Measurements from ENCODE around the gene NR1D1. TPM values are rescaled to one million over a fixed set of nuclear protein-coding genes. Genes with fewer than 3 reads are reported as not detected.

NR1D1 gene
- total and polyA plus RNA-seq, 8 donors: 4.8 to 17.5 (median 11.3) TPM

- Histone ChIP-seq H3K27me3 (no peaks in the 10 kb centered on the region), H3K27ac (peak overlapping the region; percentile 71 to 91 (median 82)), H3K36me3 (peaks cover 0 to 4% (median 0%) of the 10 kb centered on the region in 3 donors), H3K4me3 (no peak overlapping the region), H3K9me3 (no peaks in the 10 kb centered on the region), H3K4me1 (peaks cover 69 to 74% (median 73%) of the 10 kb centered on the region in 3 donors)
- 77 to 83% methylated on average over 7 of the region's 7 CpGs for WGBS, 2 donors
- DNase-seq (peak in 2 of 6 donors; percentile 8 to 13), FAIRE-seq (no peak), ATAC-seq (no peak)
- intact Hi-C loops (cut with DNase I): no loop called here
- no peak for TF ChIP-seq CTCF (IDR thresholded peaks at IDR 0.05)
Observed at GRCh38 chr17:40073454-40074174, 26.8 kb downstream of the NR1D1 start.

DNA sequence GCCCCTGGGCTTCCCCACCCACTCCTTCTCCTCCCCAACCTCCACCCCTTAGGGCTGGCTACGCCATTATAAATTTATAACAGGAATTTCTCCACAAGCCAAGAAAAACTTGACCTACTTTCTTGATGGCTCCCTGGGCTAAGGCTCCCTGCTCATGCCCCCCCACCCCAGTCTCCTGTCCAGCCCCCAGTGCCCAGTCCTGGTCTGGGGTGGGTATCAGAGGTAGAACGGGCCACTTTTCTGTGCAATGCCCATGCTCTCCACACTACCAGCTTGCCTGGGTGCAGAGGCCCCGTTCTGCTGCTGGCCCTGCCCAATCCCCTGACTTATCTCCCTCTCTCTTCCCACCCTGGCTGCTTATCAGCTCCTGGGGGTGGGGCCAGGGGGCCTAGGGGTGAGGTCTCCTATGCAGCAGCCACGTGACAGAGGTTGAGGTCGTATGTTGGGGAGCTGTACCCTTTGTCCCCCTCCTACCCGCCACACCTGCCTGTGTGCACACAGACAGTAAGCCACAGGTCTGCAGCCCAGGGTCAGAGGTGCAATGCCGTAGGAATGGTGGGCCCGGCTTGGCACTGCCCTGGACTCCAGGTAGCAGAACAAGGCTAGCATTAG lies 27.5 kb downstream of the NR1D1 start:
- Histone ChIP-seq H3K36me3 (peaks cover 0 to under 1% (median 0%) of the 10 kb centered on the region in 3 donors), H3K4me3 (peak overlapping the region in 1 of 4 donors; percentile 17), H3K27me3 (no peaks in the 10 kb centered on the region), H3K9me3 (no peaks in the 10 kb centered on the region), H3K4me1 (peaks cover 74 to 81% (median 77%) of the 10 kb centered on the region in 3 donors), H3K27ac (peak overlapping the region; percentile 71 to 91 (median 82))
- WGBS, 2 donors: 9 to 11% methylated on average over 8 of the region's 8 CpGs
- ATAC-seq: peak in 3 of 4 donors; percentile 0 to 2 (median 2)
- no peak for FAIRE-seq
- TF ChIP-seq CTCF (IDR thresholded peaks at IDR 0.05): no peak
- intact Hi-C loops (cut with DNase I): no loop called here
- peak in 5 of 6 donors; percentile 41 to 81 (median 56) for DNase-seq

DNA sequence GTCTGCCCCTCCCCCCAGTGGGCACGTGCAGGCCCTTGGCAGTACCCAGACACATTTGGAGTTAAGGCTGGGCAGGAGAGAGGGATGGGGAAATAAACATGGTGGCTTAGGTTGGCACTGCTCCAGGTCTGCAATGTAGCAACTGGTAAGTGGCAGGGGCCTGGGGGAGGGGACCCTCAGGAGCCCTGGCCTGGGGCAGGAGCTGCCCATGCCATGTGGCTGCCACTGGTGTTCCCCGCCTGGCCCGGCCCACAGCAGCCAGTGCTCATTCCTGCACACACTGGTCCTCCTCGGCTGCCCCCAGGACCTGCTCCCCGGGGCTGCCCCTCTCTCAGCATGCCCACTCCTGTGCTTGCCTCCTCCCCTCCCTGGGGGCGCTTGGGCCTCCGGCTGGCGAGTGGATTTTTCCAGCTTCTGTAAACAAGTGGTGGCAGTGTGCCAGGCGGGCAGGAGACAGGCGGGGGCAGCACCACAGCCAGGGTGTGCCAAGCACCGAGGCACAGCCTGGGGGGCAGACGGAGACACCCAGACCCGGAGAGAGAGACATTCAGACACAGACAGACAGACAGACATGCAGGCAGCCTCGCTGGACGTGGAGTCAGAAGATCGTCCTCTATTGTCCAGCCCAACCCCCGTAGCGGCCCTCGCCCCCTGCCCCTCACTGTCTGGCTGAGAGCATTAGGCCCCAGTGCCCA lies 28.2 kb downstream of the NR1D1 start:
- H3K27me3 ChIP-seq: no peaks in the 10 kb centered on the region
- ATAC-seq (peak; percentile 43 to 57 (median 46)), FAIRE-seq (no peak), DNase-seq (peak; percentile 83 to 97 (median 94))
- peak overlapping the region in 2 of 4 donors; percentile 17 for H3K4me3 ChIP-seq
- 6 to 7% methylated on average over 19 of the region's 19 CpGs for WGBS, 2 donors
- intact Hi-C loops (cut with DNase I): no loop called here
- H3K9me3 ChIP-seq: no peaks in the 10 kb centered on the region
- no peak for TF ChIP-seq CTCF (IDR thresholded peaks at IDR 0.05)
- peak overlapping the region; percentile 71 to 91 (median 82) for H3K27ac ChIP-seq
- H3K36me3 ChIP-seq: no peaks in the 10 kb centered on the region
- H3K4me1 ChIP-seq: peaks cover 74 to 82% (median 77%) of the 10 kb centered on the region in 3 donors

DNA sequence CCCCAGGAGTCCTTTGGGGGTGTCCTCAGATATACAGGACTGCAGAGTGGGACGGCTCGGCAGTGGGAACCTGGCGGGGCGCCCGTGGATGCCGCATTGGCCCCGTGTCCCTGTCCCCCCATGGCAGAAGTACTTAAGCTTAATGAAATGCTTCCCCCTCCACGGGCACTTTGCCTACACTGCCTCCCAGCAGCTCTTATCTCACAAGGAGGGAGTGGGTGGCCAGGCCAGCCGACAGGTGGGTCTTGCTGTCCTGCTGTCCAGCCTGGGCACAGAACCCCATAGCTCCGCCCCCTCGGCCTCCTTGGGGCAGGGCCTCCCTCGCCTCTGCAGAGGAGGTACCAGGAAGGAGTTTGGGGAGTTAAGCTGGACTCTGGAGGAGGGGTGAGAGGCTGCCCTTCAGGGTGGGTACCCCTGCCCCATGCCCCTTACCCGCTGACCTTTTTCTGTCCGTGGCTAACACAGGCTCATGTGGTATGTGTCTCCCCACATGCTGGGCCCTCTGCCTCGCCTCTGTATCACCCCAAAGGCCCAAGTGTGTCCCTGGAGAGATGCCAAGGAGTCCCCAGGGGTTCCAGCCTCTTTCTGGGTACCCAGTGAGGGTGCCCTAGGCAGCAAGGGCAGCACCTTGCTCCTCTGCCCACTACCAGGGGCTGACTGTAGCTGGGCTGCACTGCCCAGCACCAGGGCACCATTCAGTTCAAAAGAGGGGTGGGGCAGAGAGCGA lies 28.9 kb downstream of the NR1D1 start:
- FAIRE-seq: no peak
- WGBS, 2 donors: 14 to 16% methylated on average over 16 of the region's 16 CpGs
- Histone ChIP-seq H3K27ac (peak overlapping the region; percentile 71 to 91 (median 82)), H3K4me1 (peaks cover 73 to 82% (median 75%) of the 10 kb centered on the region in 3 donors), H3K4me3 (peak overlapping the region in 2 of 4 donors; percentile 17), H3K9me3 (no peaks in the 10 kb centered on the region), H3K36me3 (no peaks in the 10 kb centered on the region), H3K27me3 (no peaks in the 10 kb centered on the region)
- DNase-seq: peak; percentile 83 to 96 (median 89)
- no peak for TF ChIP-seq CTCF (IDR thresholded peaks at IDR 0.05)
- intact Hi-C loops (cut with DNase I): no loop called here
- peak; percentile 38 to 63 (median 47) for ATAC-seq

All from pancreas (tissue), 10 donors.